Activated CD4-positive, alpha-beta T cell treated with anti-CD3 and anti-CD28 coated beads for 36 hours (primary cell): ENCODE results near the gene SHISAL1. TPM values are rescaled to one million over a fixed set of nuclear protein-coding genes. Genes with fewer than 3 reads are reported as not detected.

ENCODE experiments used
- ATAC-seq: fragments of 200-7000 bp; cut with Tn5 transposase; one replicate; pipeline ENCODE4 v1.10.0; 2021; ENCODE audit warnings: mild to moderate bottlenecking, moderate library complexity
- CTCF ChIA-PET: fragments of 350-600 bp; sonication (Branson Sonifier 250); formaldehyde crosslinking; loops from one replicate; lab custom pipeline; 2021; ENCODE audit warnings: antibody characterized with exemption; lab: Charles Lee
- POLR2A ChIA-PET: fragments of 350-600 bp; sonication (Branson Sonifier 250); formaldehyde crosslinking; loops from one replicate; lab custom pipeline; 2021; ENCODE audit warnings: antibody characterized with exemption, inconsistent platforms; lab: Charles Lee
- DNase-seq: peaks from one replicate; pipeline ENCODE4 v3.0.0-alpha.2; 2020
- H3K27ac Mint-ChIP-seq: one replicate; pipeline ENCODE4 v1.8.0; 2021; ENCODE audit warnings: mixed read lengths
- H3K27me3 Mint-ChIP-seq: one replicate; pipeline ENCODE4 v1.8.0; 2021; ENCODE audit warnings: mixed read lengths
- H3K36me3 Mint-ChIP-seq: one replicate; pipeline ENCODE4 v1.8.0; 2021; ENCODE audit warnings: low read depth, mixed read lengths
- H3K4me1 Mint-ChIP-seq: one replicate; pipeline ENCODE4 v1.8.0; 2021; ENCODE audit warnings: mixed read lengths
- H3K4me3 Mint-ChIP-seq: one replicate; pipeline ENCODE4 v1.8.0; 2021; ENCODE audit warnings: mild to moderate bottlenecking, moderate library complexity, mixed read lengths
- H3K9me3 Mint-ChIP-seq: one replicate; pipeline ENCODE4 v1.8.0; 2021; ENCODE audit warnings: low read depth, mixed read lengths
- intact Hi-C, 2 experiments: fragments of 100-400 bp; cut with DNase I in 1 of 2; cut with micrococcal nuclease in 1 of 2; formaldehyde crosslinking; loops; one replicate each; pipeline versions ENCODE4 v1.14.2 to v1.15.1; 2022 to 2024; cut with DNase I, micrococcal nuclease
- total RNA-seq, 2 experiments: library from RNA; stranded (reverse); gene quantifications; one replicate each; pipeline ENCODE4 v1.2.3, GENCODE V29; 2021

Gene SHISAL1
- total RNA-seq, 2 experiments from 2014 or later = not detected

GRCh38 chr22:44270556-44270880, 42.2 kb downstream of the SHISAL1 start:
- H3K27ac Mint-ChIP-seq = no peak overlapping the region
- no peaks in the 10 kb centered on the region for H3K36me3 Mint-ChIP-seq
- ChIA-PET POLR2A (no interaction called here), CTCF (no interaction called here)
- no peak for ATAC-seq
- no peaks in the 10 kb centered on the region for H3K9me3 Mint-ChIP-seq
- H3K4me1 Mint-ChIP-seq = no peaks in the 10 kb centered on the region
- DNase-seq = no peak
- no peaks in the 10 kb centered on the region for H3K27me3 Mint-ChIP-seq
- H3K4me3 Mint-ChIP-seq = no peak overlapping the region
- intact Hi-C loops = no loop called here

GRCh38 chr22:44269757-44270555, 42.8 kb downstream of the SHISAL1 start:
- DNase-seq (no peak), ATAC-seq (no peak)
- Mint-ChIP-seq H3K36me3 (no peaks in the 10 kb centered on the region), H3K4me3 (no peak overlapping the region), H3K27me3 (no peaks in the 10 kb centered on the region), H3K4me1 (no peaks in the 10 kb centered on the region), H3K9me3 (no peaks in the 10 kb centered on the region), H3K27ac (no peak overlapping the region)
- POLR2A ChIA-PET = no interaction called here
- CTCF ChIA-PET = no interaction called here
- intact Hi-C loops = no loop called here

- no peaks in the 10 kb centered on the region for H3K4me1 Mint-ChIP-seq
- no peaks in the 10 kb centered on the region for H3K9me3 Mint-ChIP-seq
- H3K4me3 Mint-ChIP-seq = no peak overlapping the region
- intact Hi-C loops = no loop called here
- no peak overlapping the region for H3K27ac Mint-ChIP-seq
- DNase-seq (no peak), ATAC-seq (no peak)
- ChIA-PET CTCF (no interaction called here), POLR2A (no interaction called here)
- no peaks in the 10 kb centered on the region for H3K36me3 Mint-ChIP-seq
- H3K27me3 Mint-ChIP-seq = no peaks in the 10 kb centered on the region
Observed at GRCh38 chr22:44269117-44269498, 43.6 kb downstream of the SHISAL1 start.

- ChIA-PET POLR2A (no interaction called here), CTCF (no interaction called here)
- ATAC-seq (no peak), DNase-seq (no peak)
- H3K4me1 Mint-ChIP-seq = no peaks in the 10 kb centered on the region
- no peaks in the 10 kb centered on the region for H3K9me3 Mint-ChIP-seq
- H3K36me3 Mint-ChIP-seq = no peaks in the 10 kb centered on the region
- intact Hi-C loops = no loop called here
- no peaks in the 10 kb centered on the region for H3K27me3 Mint-ChIP-seq
- no peak overlapping the region for H3K27ac Mint-ChIP-seq
- no peak overlapping the region for H3K4me3 Mint-ChIP-seq
Observed at GRCh38 chr22:44268431-44269116, 44.2 kb downstream of the SHISAL1 start.

- no peaks in the 10 kb centered on the region for H3K4me1 Mint-ChIP-seq
- no peaks in the 10 kb centered on the region for H3K36me3 Mint-ChIP-seq
Observed at GRCh38 chr22:44267856-44268255, 44.9 kb downstream of the SHISAL1 start.

GRCh38 chr22:44266796-44267760, 45.7 kb downstream of the SHISAL1 start:
- Mint-ChIP-seq H3K36me3 (no peaks in the 10 kb centered on the region), H3K4me3 (no peak overlapping the region), H3K27ac (no peak overlapping the region), H3K9me3 (no peaks in the 10 kb centered on the region), H3K4me1 (no peaks in the 10 kb centered on the region), H3K27me3 (no peaks in the 10 kb centered on the region)
- intact Hi-C loops = no loop called here
- ATAC-seq (no peak), DNase-seq (no peak)
- ChIA-PET POLR2A (no interaction called here), CTCF (no interaction called here)

More at GRCh38 chr22:44267856-44268255, 44.9 kb downstream of the SHISAL1 start:
- Mint-ChIP-seq H3K4me3 (no peak overlapping the region), H3K27ac (no peak overlapping the region), H3K9me3 (no peaks in the 10 kb centered on the region), H3K27me3 (no peaks in the 10 kb centered on the region)
- ATAC-seq (no peak), DNase-seq (no peak)
- ChIA-PET POLR2A (interaction anchor here (0.6 kb wide), 1 partner anchor 282 kb away, joined by 3 read pairs; no protein-coding TSS in a partner anchor), CTCF (no interaction called here)
- intact Hi-C loops = no loop called here

- no peaks in the 10 kb centered on the region for H3K27me3 Mint-ChIP-seq
- no peaks in the 10 kb centered on the region for H3K9me3 Mint-ChIP-seq
- H3K36me3 Mint-ChIP-seq = no peaks in the 10 kb centered on the region
- no peak overlapping the region for H3K27ac Mint-ChIP-seq
- no peak overlapping the region for H3K4me3 Mint-ChIP-seq
- intact Hi-C loops = no loop called here
- ChIA-PET CTCF (no interaction called here), POLR2A (no interaction called here)
- no peak for ATAC-seq
- no peak for DNase-seq
- H3K4me1 Mint-ChIP-seq = no peaks in the 10 kb centered on the region
Observed at GRCh38 chr22:44263547-44263946, 49.2 kb downstream of the SHISAL1 start.

- H3K27ac Mint-ChIP-seq = no peak overlapping the region
- DNase-seq = no peak
- POLR2A ChIA-PET = no interaction called here
Observed at GRCh38 chr22:44261861-44262595, 50.7 kb downstream of the SHISAL1 start.

GRCh38 chr22:44261164-44261860, 51.4 kb downstream of the SHISAL1 start:
- DNase-seq = no peak
- no peak overlapping the region for H3K4me3 Mint-ChIP-seq
- no peaks in the 10 kb centered on the region for H3K36me3 Mint-ChIP-seq
- no peaks in the 10 kb centered on the region for H3K4me1 Mint-ChIP-seq
- no peaks in the 10 kb centered on the region for H3K9me3 Mint-ChIP-seq
- intact Hi-C loops = no loop called here
- ATAC-seq = no peak
- POLR2A ChIA-PET = no interaction called here
- CTCF ChIA-PET = interaction anchor here (1.3 kb wide), 1 partner anchor 268 kb away, joined by 4 read pairs; no protein-coding TSS in a partner anchor
- peaks cover 2% of the 10 kb centered on the region for H3K27me3 Mint-ChIP-seq
- no peak overlapping the region for H3K27ac Mint-ChIP-seq

More at GRCh38 chr22:44261861-44262595, 50.7 kb downstream of the SHISAL1 start:
- Mint-ChIP-seq H3K4me1 (no peaks in the 10 kb centered on the region), H3K9me3 (no peaks in the 10 kb centered on the region), H3K4me3 (no peak overlapping the region), H3K27me3 (no peaks in the 10 kb centered on the region), H3K36me3 (no peaks in the 10 kb centered on the region)
- CTCF ChIA-PET = no interaction called here
- ATAC-seq = no peak
- intact Hi-C loops = no loop called here

GRCh38 chr22:44260216-44261035, 52.3 kb downstream of the SHISAL1 start:
- CTCF ChIA-PET = interaction anchor here (0.9 to 1.3 kb wide), 2 partner anchors 33 to 267 kb away, joined by 3 to 4 read pairs; no protein-coding TSS in a partner anchor
- Mint-ChIP-seq H3K27ac (no peak overlapping the region), H3K27me3 (peaks cover 3% of the 10 kb centered on the region), H3K4me3 (no peak overlapping the region), H3K4me1 (no peaks in the 10 kb centered on the region), H3K36me3 (no peaks in the 10 kb centered on the region), H3K9me3 (no peaks in the 10 kb centered on the region)
- ATAC-seq = no peak
- POLR2A ChIA-PET = no interaction called here
- DNase-seq = no peak
- intact Hi-C loops = no loop called here
